ENCODE measurements around the gene MAPRE3.

DNA sequence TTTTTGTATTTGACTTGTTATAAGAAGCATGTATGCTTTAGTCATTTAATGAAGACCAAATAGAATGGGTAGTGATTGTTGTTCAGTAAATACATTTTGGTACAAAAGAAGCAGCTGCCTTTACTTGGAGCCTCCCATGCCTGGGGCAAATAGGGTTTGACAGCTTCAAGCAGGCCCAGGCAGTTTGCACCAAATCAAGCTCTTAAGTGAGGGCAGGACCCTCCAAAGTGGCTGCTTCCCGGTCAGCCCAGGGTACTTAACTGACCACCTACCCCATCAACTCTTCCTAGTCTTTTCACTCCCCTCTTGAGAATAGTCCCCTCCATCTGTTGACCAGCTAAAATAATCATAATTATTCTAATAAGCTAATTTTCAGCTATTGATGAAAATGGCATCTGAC lies 5.2 kb downstream of the MAPRE3 start:
- TF ChIP-seq CTCF (IDR thresholded peaks at IDR 0.05; ENCODE audit: insufficient read depth, low read depth, low read length) (no peak), EZH2 (IDR thresholded peaks at IDR 0.05; ENCODE audit: insufficient read depth, low read length) (no peak)
